ENCODE data around the gene SLC22A31.

- TF ChIP-seq MLX (CRISPR knock-in tag; conservative IDR thresholded peaks at IDR 0.05) (no peak), GTF2F1 (IDR thresholded peaks at IDR 0.05; ENCODE audit: low read depth, low read length) (no peak), RAD21 (CRISPR knock-in tag; conservative IDR thresholded peaks at IDR 0.05 in 1 of 2, IDR thresholded peaks at IDR 0.05 in 1 of 2) (no peak), NFATC3 (IDR thresholded peaks at IDR 0.05) (no peak), MAX (CRISPR knock-in tag; IDR thresholded peaks at IDR 0.05) (no peak), STAT6 (CRISPR knock-in tag; IDR thresholded peaks at IDR 0.05) (no peak)
Measured at GRCh38 chr16:89200850-89201411, 594 bp upstream of the SLC22A31 start.
